Measurements from ENCODE around the gene DNAJB12. TPM values are rescaled to one million over a fixed set of nuclear protein-coding genes. Genes with fewer than 3 reads are reported as not detected.
"Not testable (repeated sequence)": the region's sequence is repeated elsewhere in the genome, so short reads cannot be mapped to it uniquely, and the experiment has no call there.

DNAJB12 gene
- polyA plus RNA-seq (ENCODE audit: insufficient read length in 12 of 12), result 10 to 100 TPM in 11 of 12 donors, not detected in 1; 11.8 to 25.8 (median 21.4) TPM
- long read RNA-seq, donor 1, full-length matches to known transcripts, result 11 of 33 reads
- long read RNA-seq, donor 1, partial matches to known transcripts, result 22 of 33 reads
- long read RNA-seq, donor 1, other reads (novel, unspliced or antisense), result 0 of 33 reads
- long read RNA-seq, donor 2, full-length matches to known transcripts, result 4 of 4 reads
- long read RNA-seq, donor 2, partial matches to known transcripts, result 0 of 4 reads
- long read RNA-seq, donor 2, other reads (novel, unspliced or antisense), result 0 of 4 reads
- long read RNA-seq, donor 3, full-length matches to known transcripts, result 1 of 1 reads
- long read RNA-seq, donor 3, partial matches to known transcripts, result 0 of 1 reads
- long read RNA-seq, donor 3, other reads (novel, unspliced or antisense), result 0 of 1 reads
- long read RNA-seq, donor 4, partial matches to known transcripts, result 0 of 1 reads
- long read RNA-seq, donor 4, other reads (novel, unspliced or antisense), result 0 of 1 reads
- long read RNA-seq, donor 5, result 0 reads
- long read RNA-seq, donor 6, partial matches to known transcripts, result 0 of 2 reads
- long read RNA-seq, donor 6, other reads (novel, unspliced or antisense), result 0 of 2 reads
- long read RNA-seq, donor 7, full-length matches to known transcripts, result 2 of 2 reads
- long read RNA-seq, donor 7, partial matches to known transcripts, result 0 of 2 reads
- long read RNA-seq, donor 7, other reads (novel, unspliced or antisense), result 0 of 2 reads
- long read RNA-seq, donor 8, full-length matches to known transcripts, result 6 of 6 reads
- long read RNA-seq, donor 8, partial matches to known transcripts, result 0 of 6 reads
- long read RNA-seq, donor 8, other reads (novel, unspliced or antisense), result 0 of 6 reads
- long read RNA-seq, donor 9, partial matches to known transcripts, result 0 of 1 reads
- long read RNA-seq, donor 9, other reads (novel, unspliced or antisense), result 0 of 1 reads
- long read RNA-seq, donor 10, full-length matches to known transcripts, result 7 of 7 reads
- long read RNA-seq, donor 10, partial matches to known transcripts, result 0 of 7 reads
- long read RNA-seq, donor 10, other reads (novel, unspliced or antisense), result 0 of 7 reads
- long read RNA-seq, donor 11, full-length matches to known transcripts, result 6 of 6 reads
- long read RNA-seq, donor 11, partial matches to known transcripts, result 0 of 6 reads
- long read RNA-seq, donor 11, other reads (novel, unspliced or antisense), result 0 of 6 reads

GRCh38 chr10:72354356-72355213, at the start of gene DNAJB12:
Gene DNAJB12, minus strand, starts transcription at chr10:72354919. Its CDS starts 22 bp downstream, at chr10:72354897.
- DNase-seq, result peak; percentile 96

DNA sequence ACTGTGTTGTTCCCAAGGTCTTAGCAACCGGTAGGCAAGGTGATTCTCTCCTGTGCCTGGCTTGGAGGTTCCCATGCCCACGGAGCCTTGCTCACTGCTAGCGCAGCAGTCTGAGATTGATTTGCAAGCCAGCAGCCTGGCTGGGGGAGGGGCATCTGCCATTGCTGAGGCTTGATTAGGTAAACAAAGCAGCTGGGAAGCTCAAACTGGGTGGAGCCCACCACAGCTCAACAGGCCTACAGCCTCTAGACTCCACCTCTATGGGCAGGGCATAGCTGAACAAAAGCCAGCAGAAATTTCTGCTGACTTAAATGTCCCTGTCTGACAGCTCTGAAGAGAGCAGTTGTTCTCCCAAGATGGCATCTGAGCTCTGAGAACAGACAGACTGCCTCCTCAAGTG, 40.9 kb upstream of the DNAJB12 start:
- DNase-seq, result not testable (repeated sequence)

DNA sequence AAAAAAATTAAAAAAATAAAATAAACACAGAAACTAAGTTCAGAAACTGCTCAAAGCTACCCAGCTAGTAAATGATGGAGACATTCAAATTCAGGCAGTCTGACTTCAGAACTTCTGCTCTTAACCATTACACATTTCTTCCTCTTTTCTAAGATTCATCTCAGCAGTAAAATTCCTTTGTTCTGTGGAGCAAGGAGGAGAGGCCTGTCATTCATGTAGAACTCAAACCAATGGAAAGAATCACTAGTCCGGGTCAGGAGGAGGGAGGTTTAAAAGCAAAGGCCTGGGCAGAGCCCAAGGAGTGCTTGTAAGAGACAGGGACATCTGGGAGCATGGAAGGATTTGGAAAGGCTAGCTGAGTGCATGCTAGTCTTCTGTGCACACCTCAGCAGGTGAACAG, 37.9 kb upstream of the DNAJB12 start:
- no peak for DNase-seq

DNA sequence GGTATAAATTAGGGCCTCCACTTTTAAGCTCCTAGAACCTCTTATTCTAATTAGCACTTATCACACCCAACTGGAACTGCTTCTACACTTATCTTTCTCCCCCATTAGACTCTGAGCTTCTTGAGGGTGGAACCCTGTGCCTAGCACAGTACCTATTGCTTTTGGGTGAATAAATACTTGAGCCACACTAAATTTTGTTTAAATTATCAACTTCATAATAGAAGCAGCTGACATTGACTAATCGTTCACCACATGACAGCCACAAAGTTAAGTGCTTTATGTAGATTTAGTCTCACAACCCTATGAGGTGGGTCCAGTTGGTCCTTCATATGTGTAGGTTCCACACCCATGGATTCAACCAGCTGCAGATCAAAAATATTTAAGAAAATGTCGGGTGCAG, 36.0 kb upstream of the DNAJB12 start:
- no peak for DNase-seq

DNA sequence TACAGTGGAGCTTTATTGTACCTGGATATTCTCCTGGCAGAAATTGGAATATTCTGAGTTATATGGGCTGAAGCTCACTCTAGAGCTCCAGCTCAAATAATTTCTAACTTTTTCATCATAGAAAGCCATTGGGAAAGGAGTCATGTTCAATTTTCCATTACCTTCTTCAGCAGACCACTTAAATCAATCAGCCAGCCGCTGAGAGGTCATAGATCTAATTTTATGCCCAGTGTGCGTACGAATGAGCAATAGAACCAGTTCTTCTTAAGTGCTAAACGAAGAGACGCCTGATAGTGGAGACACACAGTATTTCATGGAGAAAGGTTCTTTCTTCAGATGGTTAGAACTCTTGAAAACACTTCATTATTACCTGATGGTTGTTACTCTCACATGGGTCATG, 35.0 kb upstream of the DNAJB12 start:
- no peak for DNase-seq

DNA sequence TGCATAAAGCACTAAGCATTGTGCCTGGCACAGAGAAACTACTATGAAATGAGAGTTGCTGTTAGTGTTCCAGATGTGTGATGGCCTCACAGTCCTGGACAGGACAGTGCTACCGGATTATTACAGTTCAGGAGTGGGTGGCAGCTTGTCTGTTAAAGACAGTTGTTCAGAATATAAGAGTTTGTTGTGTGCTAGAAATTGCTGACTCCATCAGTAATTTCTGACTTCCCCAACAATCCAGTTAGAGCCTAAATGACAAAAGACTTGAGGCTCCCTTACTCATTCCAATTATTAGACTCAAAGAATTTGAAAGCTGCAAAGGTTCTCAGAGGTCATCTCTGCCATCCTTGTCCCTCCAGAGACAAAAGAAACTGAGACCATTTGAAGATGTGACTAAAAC, 34.3 kb upstream of the DNAJB12 start:
- DNase-seq, result no peak

- DNase-seq, result no peak
Observed at GRCh38 chr10:72388062-72388461, 33.3 kb upstream of the DNAJB12 start.

DNA sequence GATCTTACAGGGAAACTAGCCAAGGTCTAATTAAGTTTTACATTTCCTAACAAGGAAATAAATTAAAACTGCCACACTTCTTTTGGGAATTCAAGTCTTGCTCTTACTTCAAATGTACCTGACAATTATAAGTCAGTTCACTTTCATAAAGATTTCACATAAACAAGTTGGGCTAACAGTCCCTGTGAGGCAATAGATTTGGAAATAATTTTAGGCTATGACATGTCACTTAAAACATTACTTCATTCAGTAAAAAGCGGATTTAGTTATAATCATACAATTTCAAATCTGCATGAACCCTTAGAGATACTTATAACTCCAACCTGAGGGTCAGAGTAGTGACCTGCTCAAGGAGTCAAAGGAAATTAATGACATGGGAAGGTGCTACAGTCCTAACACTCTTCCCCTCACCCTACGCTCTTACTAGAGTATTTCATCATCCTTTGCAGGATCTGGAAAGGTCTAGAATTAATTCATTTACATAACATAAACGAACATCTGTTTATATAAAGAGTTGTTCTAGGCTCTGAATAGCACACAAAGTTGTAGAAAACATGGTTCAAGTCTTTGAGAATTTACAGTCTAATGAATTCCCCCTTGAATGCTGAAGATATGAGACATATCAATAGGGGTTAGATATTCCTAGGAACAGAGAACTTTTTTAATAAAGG, 32.3 kb upstream of the DNAJB12 start:
- DNase-seq, result no peak

DNA sequence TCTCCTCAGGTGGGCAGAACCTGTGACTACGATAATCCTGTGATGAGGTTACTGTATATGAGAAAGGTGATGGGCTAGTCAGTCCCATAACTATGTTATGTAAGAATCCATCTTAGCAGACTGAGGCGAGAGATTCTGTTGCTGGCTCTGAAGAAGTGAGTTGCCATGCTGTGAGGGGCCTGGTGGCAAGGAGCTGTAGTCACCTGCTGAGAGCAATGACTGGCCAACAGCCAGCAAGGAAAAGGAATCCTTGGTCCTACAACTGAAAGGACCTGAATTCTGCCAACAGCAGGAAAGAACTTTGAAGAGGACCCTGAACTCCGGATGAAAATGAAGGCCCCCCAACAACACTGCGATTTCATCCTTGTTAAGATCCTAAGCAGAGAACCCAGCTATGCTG, 31.0 kb upstream of the DNAJB12 start:
- DNase-seq, result no peak

GRCh38 chr10:72384982-72385381, 30.3 kb upstream of the DNAJB12 start:
- not testable (repeated sequence) for DNase-seq

DNA sequence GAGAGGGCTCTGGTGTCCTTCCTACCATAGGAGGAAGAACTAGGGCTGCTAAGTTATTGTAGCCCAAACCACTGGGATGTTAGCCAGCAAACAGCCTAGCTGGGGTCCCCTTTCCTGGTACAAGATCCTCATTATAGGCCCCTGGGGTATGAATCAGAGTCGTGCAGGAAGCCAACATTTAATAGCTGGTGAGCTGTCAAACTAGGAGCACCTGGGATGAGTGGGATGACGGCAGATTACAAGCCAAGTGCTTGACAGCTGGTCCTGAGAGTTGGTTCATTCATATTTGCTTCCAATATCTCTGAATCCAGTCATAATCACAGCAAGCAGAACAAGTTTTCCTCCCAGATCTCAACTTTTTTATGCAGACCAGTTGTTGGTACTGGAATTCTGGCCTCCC, 25.1 kb upstream of the DNAJB12 start:
- no peak for DNase-seq

GRCh38 chr10:72379062-72379461, 24.3 kb upstream of the DNAJB12 start:
- no peak for DNase-seq

GRCh38 chr10:72375585-72375984, 20.9 kb upstream of the DNAJB12 start:
- DNase-seq, result no peak

DNA sequence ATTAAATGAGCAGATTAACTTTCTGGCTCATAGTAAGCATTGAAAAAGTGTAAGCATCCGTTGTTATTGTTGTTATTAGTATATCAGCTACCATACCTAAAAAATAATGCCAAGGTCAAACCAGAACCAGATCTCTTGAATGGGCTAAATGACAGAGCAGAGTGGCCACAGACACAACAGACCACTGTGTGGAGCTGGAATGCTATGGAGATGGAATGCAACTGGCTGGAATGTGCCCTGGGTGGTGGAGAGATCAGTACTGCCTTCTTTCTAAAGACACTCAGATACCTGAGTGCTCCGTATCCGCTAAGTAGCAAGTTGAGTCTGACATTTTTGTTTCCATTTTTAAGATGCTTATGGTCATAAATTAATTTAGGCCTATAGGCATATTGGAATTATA, 20.5 kb upstream of the DNAJB12 start:
- no peak for DNase-seq

- no peak for DNase-seq
Observed at GRCh38 chr10:72370201-72370722, 15.5 kb upstream of the DNAJB12 start.

DNA sequence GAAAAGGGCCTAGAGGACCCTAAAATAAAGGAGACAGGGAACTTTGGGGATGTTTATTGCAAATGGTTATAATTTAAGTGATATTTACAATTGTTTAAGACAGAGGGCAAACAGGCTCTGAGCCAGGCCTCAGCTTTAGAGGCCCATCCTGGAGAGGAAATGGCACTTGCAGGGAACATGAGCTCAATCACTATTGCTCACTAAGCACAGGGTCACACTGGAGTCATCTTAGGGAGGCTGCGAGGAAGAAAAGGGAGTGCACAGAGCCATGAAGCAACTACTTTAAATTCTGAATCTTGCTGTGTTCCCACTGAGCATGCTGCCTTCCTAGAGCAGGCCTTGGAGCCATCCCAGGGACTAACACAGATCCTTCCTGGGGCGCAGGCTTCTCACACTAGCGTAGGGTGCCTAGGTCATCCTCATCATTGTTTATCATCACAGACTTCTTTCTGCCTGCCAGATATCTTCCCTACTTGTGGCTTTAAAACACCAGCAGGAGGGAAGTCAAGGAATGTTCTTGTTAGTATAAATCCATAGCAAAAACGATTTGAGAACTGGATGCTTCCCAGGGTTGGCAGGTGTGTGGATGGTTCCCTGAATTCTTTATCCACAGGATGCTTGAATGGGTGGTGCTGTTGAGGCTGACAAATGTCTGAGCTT, 12.7 kb upstream of the DNAJB12 start:
- DNase-seq, result no peak

GRCh38 chr10:72365106-72365895, 10.6 kb upstream of the DNAJB12 start:
- DNase-seq, result no peak

DNA sequence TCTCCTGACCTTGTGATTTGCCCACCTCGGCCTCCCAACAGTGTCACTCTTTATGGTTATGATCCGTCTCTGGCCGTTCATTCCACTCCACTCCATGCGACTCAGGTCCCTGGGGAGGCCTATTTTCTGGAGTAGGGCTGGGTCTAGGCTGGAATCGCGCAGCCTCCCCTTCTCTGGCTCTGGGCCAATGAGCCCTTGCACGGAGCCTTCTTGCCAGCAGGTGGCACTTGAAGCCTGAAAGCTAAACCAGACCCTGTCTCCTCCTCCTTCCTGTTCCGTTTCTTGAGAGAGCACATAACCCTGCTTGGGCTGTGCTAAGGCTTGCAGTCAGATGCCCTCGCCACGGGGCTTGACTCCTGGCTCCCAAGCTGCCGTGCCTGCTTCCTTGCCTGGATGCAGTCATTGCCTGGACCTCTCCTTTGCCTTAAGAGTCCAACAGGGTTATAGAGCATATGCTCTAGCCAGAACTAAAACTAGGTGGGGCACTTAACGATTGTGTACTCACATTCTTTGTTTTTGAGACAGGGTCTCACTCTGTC, 9.6 kb upstream of the DNAJB12 start:
- DNase-seq, result peak; percentile 92

DNA sequence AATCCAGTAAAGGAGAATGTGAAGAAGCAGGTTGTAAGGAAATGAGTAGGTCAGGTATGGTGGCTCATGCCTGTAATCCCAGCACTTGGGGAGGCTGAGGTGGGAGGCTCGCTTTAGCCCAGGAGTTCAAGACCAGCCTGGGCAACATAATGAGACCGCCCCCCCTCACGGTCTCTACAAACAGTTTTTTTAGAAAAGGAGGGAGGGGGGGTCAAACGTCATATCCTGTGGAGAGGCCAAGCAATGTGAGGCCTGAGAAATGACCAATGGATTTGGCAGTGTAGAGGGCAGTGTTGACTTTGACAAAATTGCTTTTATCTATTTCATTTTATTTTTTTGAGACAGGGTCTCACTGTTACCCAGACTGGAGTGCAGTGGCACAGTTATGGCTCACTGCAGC, 2.3 kb upstream of the DNAJB12 start:
- DNase-seq, result no peak

Measured in muscle of arm (tissue), 14 donors.